Mammary epithelial cell (primary cell): Measurements from ENCODE around the gene ANGEL1.

Source experiments
- CTCF ChIP-seq, 2 donors: IDR thresholded peaks in 1 of 2; conservative IDR thresholded peaks in 1 of 2; 2 replicates each; pipeline ENCODE4 v1.5.1; 2011 to 2012; ENCODE audit warnings: inconsistent platforms in 2 of 2, low read length in 2 of 2, mild to moderate bottlenecking in 2 of 2, control low read depth in 1 of 2, low read depth in 1 of 2; ENCODE audit not compliant: insufficient read depth in 1 of 2; ENCODE audit errors: extremely low read depth in 1 of 2
- EZH2 ChIP-seq: IDR thresholded peaks from 2 replicates; pipeline ENCODE4 v1.6.1; 2012; ENCODE audit warnings: low read length, inconsistent platforms, borderline replicate concordance

- no peak for TF ChIP-seq CTCF (conservative IDR thresholded peaks at IDR 0.05 in 1 of 2, IDR thresholded peaks at IDR 0.05 in 1 of 2; ENCODE audit: extremely low read depth in 1 of 2, insufficient read depth in 1 of 2, low read depth in 1 of 2, low read length in 2 of 2)
- TF ChIP-seq EZH2 = no peak
These were observed 21.6 kb upstream of the ANGEL1 start for GRCh38 chr14:76834241-76834661.
